B cell (primary cell): Measurements from ENCODE around the gene NPAS3.

Experiments used
- CTCF ChIP-seq: fragments of 200-600 bp; IDR thresholded peaks from one replicate; pipeline ENCODE4 v1.8.0; 2022; ENCODE audit warnings: antibody characterized with exemption, mild to moderate bottlenecking
- EZH2 ChIP-seq: IDR thresholded peaks from 2 replicates; pipeline ENCODE4 v1.6.1; 2012; ENCODE audit warnings: borderline replicate concordance, low read depth, mild to moderate bottlenecking, moderate library complexity, low read length; ENCODE audit not compliant: insufficient read depth, poor library complexity, severe bottlenecking

GRCh38 chr14:33218026-33218425 lies 279.3 kb downstream of the NPAS3 start:
- TF ChIP-seq CTCF (no peak), EZH2 (no peak)
